Measurements from ENCODE around the gene CHEK1. TPM values are rescaled to one million over a fixed set of nuclear protein-coding genes. Genes with fewer than 3 reads are reported as not detected.

Gene CHEK1
- total RNA-seq, 2 donors from 2014 or later, result 15.6 to 44.6 TPM

- Histone ChIP-seq H3K36me3 (no peaks in the 10 kb centered on the region), H3K9ac (ENCODE audit: low read depth in 2 of 2, low read length in 2 of 2) (no peak overlapping the region), H3K27ac (no peak overlapping the region), H3K4me3 (no peak overlapping the region), H3K27me3 (no peaks in the 10 kb centered on the region), H3K9me3 (no peaks in the 10 kb centered on the region), H3K4me1 (no peaks in the 10 kb centered on the region)
- TF ChIP-seq, protein P1, sequence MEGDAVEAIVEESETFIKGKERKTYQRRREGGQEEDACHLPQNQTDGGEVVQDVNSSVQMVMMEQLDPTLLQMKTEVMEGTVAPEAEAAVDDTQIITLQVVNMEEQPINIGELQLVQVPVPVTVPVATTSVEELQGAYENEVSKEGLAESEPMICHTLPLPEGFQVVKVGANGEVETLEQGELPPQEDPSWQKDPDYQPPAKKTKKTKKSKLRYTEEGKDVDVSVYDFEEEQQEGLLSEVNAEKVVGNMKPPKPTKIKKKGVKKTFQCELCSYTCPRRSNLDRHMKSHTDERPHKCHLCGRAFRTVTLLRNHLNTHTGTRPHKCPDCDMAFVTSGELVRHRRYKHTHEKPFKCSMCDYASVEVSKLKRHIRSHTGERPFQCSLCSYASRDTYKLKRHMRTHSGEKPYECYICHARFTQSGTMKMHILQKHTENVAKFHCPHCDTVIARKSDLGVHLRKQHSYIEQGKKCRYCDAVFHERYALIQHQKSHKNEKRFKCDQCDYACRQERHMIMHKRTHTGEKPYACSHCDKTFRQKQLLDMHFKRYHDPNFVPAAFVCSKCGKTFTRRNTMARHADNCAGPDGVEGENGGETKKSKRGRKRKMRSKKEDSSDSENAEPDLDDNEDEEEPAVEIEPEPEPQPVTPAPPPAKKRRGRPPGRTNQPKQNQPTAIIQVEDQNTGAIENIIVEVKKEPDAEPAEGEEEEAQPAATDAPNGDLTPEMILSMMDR (IDR thresholded peaks at IDR 0.05), result no peak
- intact Hi-C loops (cut with DNase I), result no loop called here
- DNase-seq, result no peak
Measured at GRCh38 chr11:125586623-125587022, 38.3 kb upstream of the CHEK1 start.

- DNase-seq, result no peak
- no peaks in the 10 kb centered on the region for H3K9me3 ChIP-seq
- H3K4me1 ChIP-seq, result no peaks in the 10 kb centered on the region
- H3K27ac ChIP-seq, result no peak overlapping the region
- no peaks in the 10 kb centered on the region for H3K36me3 ChIP-seq
- H3K4me3 ChIP-seq, result no peak overlapping the region
- TF ChIP-seq, protein P1 (IDR thresholded peaks at IDR 0.05), result no peak
- intact Hi-C loops (cut with DNase I), result no loop called here
- no peak overlapping the region for H3K9ac ChIP-seq (ENCODE audit: low read depth in 2 of 2, low read length in 2 of 2)
- no peaks in the 10 kb centered on the region for H3K27me3 ChIP-seq
Measured at GRCh38 chr11:125587480-125587879, 37.5 kb upstream of the CHEK1 start.

- Histone ChIP-seq H3K27ac (no peak overlapping the region), H3K27me3 (no peaks in the 10 kb centered on the region), H3K9me3 (no peaks in the 10 kb centered on the region), H3K9ac (ENCODE audit: low read depth in 2 of 2, low read length in 2 of 2) (no peak overlapping the region), H3K4me3 (no peak overlapping the region), H3K4me1 (no peaks in the 10 kb centered on the region), H3K36me3 (no peaks in the 10 kb centered on the region)
- intact Hi-C loops (cut with DNase I), result no loop called here
- TF ChIP-seq, protein P1 (IDR thresholded peaks at IDR 0.05), result no peak
- no peak for DNase-seq
Measured at GRCh38 chr11:125588505-125588904, 36.5 kb upstream of the CHEK1 start.

DNA sequence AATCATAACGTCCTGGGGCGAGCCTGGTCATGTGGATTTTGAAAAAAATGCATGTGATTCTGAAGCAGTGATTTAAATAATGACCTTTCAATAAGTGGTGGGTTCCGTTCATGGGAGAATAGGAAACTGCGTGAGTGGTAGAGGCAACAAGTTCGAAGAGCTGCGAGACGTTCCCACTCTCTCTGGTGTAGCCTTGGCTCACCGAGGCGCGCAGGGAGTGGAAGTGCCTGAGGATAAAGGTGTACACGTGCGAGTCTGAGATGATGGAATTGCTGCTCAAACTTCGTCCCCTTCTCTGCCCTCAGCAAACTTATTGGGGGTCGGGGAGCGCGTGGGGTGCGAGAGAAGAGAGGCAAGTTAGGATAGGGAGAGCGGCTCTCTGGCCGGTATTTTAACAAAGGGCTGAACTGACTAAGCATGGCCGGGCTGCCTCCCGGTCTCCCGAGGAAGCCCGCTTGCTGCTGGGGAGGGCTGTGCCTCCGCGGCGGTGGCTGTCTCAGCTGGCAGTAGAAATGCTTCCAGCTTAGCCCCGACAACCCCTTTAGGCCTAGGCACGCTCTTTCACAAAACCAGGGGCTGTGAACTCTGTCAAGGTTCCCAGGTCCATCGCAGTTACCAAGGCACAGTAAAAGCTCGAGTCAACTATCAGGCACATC is 33.2 kb upstream of the CHEK1 start:
- H3K36me3 ChIP-seq, result no peaks in the 10 kb centered on the region
- DNase-seq, result peak; percentile 47
- H3K27ac ChIP-seq, result peak overlapping the region; percentile 95
- H3K9ac ChIP-seq (ENCODE audit: low read depth in 2 of 2, low read length in 2 of 2), result peak overlapping the region; percentile 83 to 90
- TF ChIP-seq, protein P1 (IDR thresholded peaks at IDR 0.05), result no peak
- no peaks in the 10 kb centered on the region for H3K4me1 ChIP-seq
- H3K9me3 ChIP-seq, result no peaks in the 10 kb centered on the region
- no peaks in the 10 kb centered on the region for H3K27me3 ChIP-seq
- intact Hi-C loops (cut with DNase I), result loop anchor here (10.0 kb wide), 1 partner anchor 637 kb away; the partner anchor contains the start of gene CCDC15
- peak overlapping the region; percentile 78 for H3K4me3 ChIP-seq

GRCh38 chr11:125592305-125593113 is 32.5 kb upstream of the CHEK1 start, which contains the start of gene STT3A:
Gene STT3A (plus strand): TSS chr11:125592852. CDS start chr11:125595916, 3,064 bp downstream.
- Histone ChIP-seq H3K36me3 (no peaks in the 10 kb centered on the region), H3K9ac (ENCODE audit: low read depth in 2 of 2, low read length in 2 of 2) (peak within 1 kb of the TSS; percentile 83 to 90), H3K9me3 (no peaks in the 10 kb centered on the region), H3K4me3 (peak within 1 kb of the TSS; percentile 78), H3K27me3 (no peaks in the 10 kb centered on the region), H3K27ac (peak within 1 kb of the TSS; percentile 95), H3K4me1 (no peaks in the 10 kb centered on the region)
- TF ChIP-seq, protein P1 (IDR thresholded peaks at IDR 0.05), result no peak
- DNase-seq, result peak; percentile 99
- intact Hi-C loops (cut with DNase I), result loop anchor here (10.0 kb wide), 1 partner anchor 638 kb away; the partner anchor contains the start of gene CCDC15

Measured in colonic mucosa (tissue), 4 donors.